HG02943 (cell line): ENCODE results near the gene DPP3.
A peak's percentile ranks its signal among the peaks of the same experiment; 100 is the strongest.
"Not testable (repeated sequence)": the region's sequence is repeated elsewhere in the genome, so short reads cannot be mapped to it uniquely, and the experiment has no call there.

Experiments
- ATAC-seq: cut with Tn5 transposase; IDR thresholded peaks from one replicate; pipeline ENCODE4 v1.9.1; 2021; ENCODE audit warnings: mild to moderate bottlenecking, low read depth, moderate library complexity; ENCODE audit not compliant: unreplicated experiment

DPP3 gene

GRCh38 chr11:66529069-66529468, 48.8 kb downstream of the DPP3 start:
- no peak for ATAC-seq

GRCh38 chr11:66529655-66530054, 49.4 kb downstream of the DPP3 start:
- ATAC-seq = no peak

GRCh38 chr11:66530927-66531709, 50.9 kb downstream of the DPP3 start:
- no peak for ATAC-seq

- no peak for ATAC-seq
Observed at GRCh38 chr11:66531841-66532240, 51.6 kb downstream of the DPP3 start.

- ATAC-seq = no peak
Observed at GRCh38 chr11:66532784-66533183, 52.5 kb downstream of the DPP3 start.

- ATAC-seq = no peak
Observed at GRCh38 chr11:66539170-66539869, 59.1 kb downstream of the DPP3 start.

- ATAC-seq = no peak
Observed at GRCh38 chr11:66539870-66540213, 59.6 kb downstream of the DPP3 start.

- ATAC-seq = not testable (repeated sequence)
Observed at GRCh38 chr11:66540598-66540997, 60.4 kb downstream of the DPP3 start.

- no peak for ATAC-seq
Observed at GRCh38 chr11:66541892-66542291, 61.7 kb downstream of the DPP3 start.

- ATAC-seq = no peak
Observed at GRCh38 chr11:66542362-66542761, 62.1 kb downstream of the DPP3 start.

- no peak for ATAC-seq
Observed at GRCh38 chr11:66543263-66544107, 63.3 kb downstream of the DPP3 start.

GRCh38 chr11:66544952-66545351, 64.7 kb downstream of the DPP3 start:
- ATAC-seq = not testable (repeated sequence)

GRCh38 chr11:66545701-66546367, 65.6 kb downstream of the DPP3 start, which contains the start of gene ZDHHC24:
Gene ZDHHC24 (minus strand): TSS chr11:66546048. CDS start chr11:66546003, 45 bp downstream.
- ATAC-seq = peak; percentile 57

- peak; percentile 2 for ATAC-seq
Observed at GRCh38 chr11:66546368-66546965, 66.2 kb downstream of the DPP3 start, which contains the start of gene ACTN3. Gene ACTN3 (plus strand): TSS chr11:66546903. CDS start chr11:66546938, 35 bp downstream.

- ATAC-seq = no peak
Observed at GRCh38 chr11:66546966-66547661, 66.9 kb downstream of the DPP3 start.

GRCh38 chr11:66547662-66548009, 67.4 kb downstream of the DPP3 start:
- no peak for ATAC-seq

- ATAC-seq = no peak
Observed at GRCh38 chr11:66548041-66548440, 67.8 kb downstream of the DPP3 start.

- no peak for ATAC-seq
Observed at GRCh38 chr11:66548774-66549630, 68.8 kb downstream of the DPP3 start.

- no peak for ATAC-seq
Observed at GRCh38 chr11:66549696-66550095, 69.5 kb downstream of the DPP3 start.
